Tibial nerve (tissue), 4 donors: ENCODE results near the gene SLC5A12. TPM values are rescaled to one million over a fixed set of nuclear protein-coding genes. Genes with fewer than 3 reads are reported as not detected.
A peak's percentile ranks its signal among the peaks of the same experiment; 100 is the strongest.

Experiments
- DNase-seq, 2 donors: peaks; one replicate each; pipeline ENCODE4 v3.0.0-alpha.2; 2019; ENCODE audit warnings: low spot score in 2 of 2
- H3K27ac ChIP-seq, 4 donors: fragments of 200-600 bp; sonication (generic) in 3 of 4; one replicate each; pipeline ENCODE4 v1.5.1; 2017 to 2019; ENCODE audit warnings: mild to moderate bottlenecking in 1 of 4
- H3K27me3 ChIP-seq, 2 donors: fragments of 200-600 bp; sonication (generic) in 1 of 2; one replicate each; pipeline versions ENCODE4 v1.5.1 to v1.6.0; 2017 to 2019
- H3K36me3 ChIP-seq, 3 donors: fragments of 200-600 bp; sonication (generic); one replicate each; pipeline ENCODE4 v1.5.1; 2018 to 2019
- H3K4me1 ChIP-seq, 4 donors: fragments of 200-600 bp; sonication (generic) in 3 of 4; one replicate each; pipeline ENCODE4 v1.5.1; 2017 to 2019
- H3K4me3 ChIP-seq, 4 donors: fragments of 200-600 bp; sonication (generic) in 3 of 4; one replicate each; pipeline ENCODE4 v1.5.1; 2017 to 2019; ENCODE audit warnings: mild to moderate bottlenecking in 1 of 4, moderate library complexity in 1 of 4
- H3K9me3 ChIP-seq, 4 donors: fragments of 200-600 bp; sonication (generic) in 3 of 4; one replicate each; pipeline ENCODE4 v1.5.1; 2017 to 2019
- CTCF ChIP-seq, 5 experiments: fragments of 200-600 bp in 3 of 5; fragments of 450-650 bp in 2 of 5; sonication (generic) in 3 of 5; IDR thresholded peaks; one replicate each; pipeline ENCODE4 v1.5.1; 2016 to 2019; ENCODE audit warnings: antibody characterized with exemption in 5 of 5, mild to moderate bottlenecking in 3 of 5, moderate library complexity in 2 of 5
- EP300 ChIP-seq, 2 donors: sonication (generic); formaldehyde crosslinking; IDR thresholded peaks; one replicate each; pipeline ENCODE4 v1.6.1; 2017; ENCODE audit warnings: antibody characterized with exemption in 2 of 2, mild to moderate bottlenecking in 1 of 2
- POLR2A ChIP-seq, 2 donors: fragments of 450-650 bp; IDR thresholded peaks; one replicate each; pipeline ENCODE4 v1.6.1; 2017; ENCODE audit warnings: antibody characterized with exemption in 2 of 2, mild to moderate bottlenecking in 2 of 2, moderate library complexity in 2 of 2
- WGBS, 2 donors: methylation state at CpG; one replicate each; pipeline ENCODE4 v1.1.5; 2018; 5-methylcytosine and 5-hydroxymethylcytosine counted together
- total RNA-seq, 4 donors: library from RNA; depleted of rRNA; stranded (reverse); fragments of >200 nt; gene quantifications; one replicate each; pipeline ENCODE4 v1.1.0, GENCODE V29; 2016

Gene SLC5A12
- total RNA-seq, 4 donors from 2014 or later: under 0.01 to 0.90 (median 0.53) TPM

DNA sequence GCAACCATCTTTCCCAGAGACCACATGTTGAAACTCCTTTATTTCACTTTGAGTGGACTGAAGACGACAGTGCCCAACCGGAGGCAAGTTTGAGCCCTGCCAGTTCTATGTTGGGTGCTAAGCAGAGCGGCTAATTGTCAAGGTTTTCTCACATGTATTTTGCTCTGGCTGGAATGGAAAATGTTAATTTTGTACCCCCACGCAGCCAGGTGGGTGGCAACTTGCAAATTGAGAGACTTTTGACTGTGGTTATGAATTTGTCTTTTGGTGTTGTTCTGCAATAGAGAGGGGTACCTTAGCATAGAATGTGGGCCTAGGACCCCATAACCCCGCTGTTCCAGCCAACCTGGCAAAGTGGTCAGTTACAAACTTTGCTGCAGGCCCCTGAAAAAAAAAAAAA, 42.5 kb upstream of the SLC5A12 start:
- Histone ChIP-seq H3K9me3 (no peaks in the 10 kb centered on the region), H3K27ac (no peak overlapping the region), H3K36me3 (no peaks in the 10 kb centered on the region), H3K27me3 (no peaks in the 10 kb centered on the region), H3K4me1 (no peaks in the 10 kb centered on the region), H3K4me3 (no peak overlapping the region)
- 82 to 89% methylated on average over 5 of the region's 5 CpGs for WGBS, 2 donors
- no peak for TF ChIP-seq POLR2A (IDR thresholded peaks at IDR 0.05)
- TF ChIP-seq EP300 (IDR thresholded peaks at IDR 0.05): no peak
- no peak for TF ChIP-seq CTCF (IDR thresholded peaks at IDR 0.05)
- no peak for DNase-seq

GRCh38 chr11:26762089-26762488, 40.2 kb upstream of the SLC5A12 start:
- H3K4me1 ChIP-seq: no peaks in the 10 kb centered on the region
- no peaks in the 10 kb centered on the region for H3K9me3 ChIP-seq
- no peak overlapping the region for H3K27ac ChIP-seq
- H3K27me3 ChIP-seq: no peaks in the 10 kb centered on the region
- TF ChIP-seq CTCF (IDR thresholded peaks at IDR 0.05) (no peak), POLR2A (IDR thresholded peaks at IDR 0.05) (no peak), EP300 (IDR thresholded peaks at IDR 0.05) (no peak)
- H3K36me3 ChIP-seq: no peaks in the 10 kb centered on the region
- DNase-seq: no peak
- WGBS, 2 donors: 80 to 86% methylated on average over 5 of the region's 5 CpGs
- no peak overlapping the region for H3K4me3 ChIP-seq

DNA sequence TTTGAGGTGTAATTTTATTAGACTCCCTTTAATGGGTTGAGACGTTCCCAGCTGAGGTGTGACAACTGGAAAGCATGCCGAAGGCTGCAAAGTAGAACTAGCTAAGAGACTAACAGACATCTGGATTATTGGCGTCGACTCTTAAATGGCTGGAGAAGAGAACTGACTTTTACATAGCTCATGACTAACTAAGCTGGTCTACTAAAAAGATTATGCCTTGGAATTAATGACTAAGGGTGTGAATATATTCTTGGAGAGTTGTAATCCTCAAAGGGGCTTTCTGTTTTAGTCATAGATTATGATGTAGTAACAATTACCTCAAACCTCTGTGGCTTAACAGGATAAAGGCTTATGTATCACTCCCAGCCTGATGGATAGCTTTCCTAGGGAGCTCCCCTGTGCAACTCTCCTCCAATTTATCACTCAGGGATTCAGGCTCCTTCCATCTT, 39.5 kb upstream of the SLC5A12 start:
- no peaks in the 10 kb centered on the region for H3K4me1 ChIP-seq
- no peak for DNase-seq
- no peak overlapping the region for H3K27ac ChIP-seq
- no peaks in the 10 kb centered on the region for H3K36me3 ChIP-seq
- no peaks in the 10 kb centered on the region for H3K27me3 ChIP-seq
- H3K9me3 ChIP-seq: no peaks in the 10 kb centered on the region
- 81 to 83% methylated on average over 4 of the region's 4 CpGs for WGBS, 2 donors
- H3K4me3 ChIP-seq: no peak overlapping the region
- no peak for TF ChIP-seq POLR2A (IDR thresholded peaks at IDR 0.05)
- TF ChIP-seq EP300 (IDR thresholded peaks at IDR 0.05): no peak
- no peak for TF ChIP-seq CTCF (IDR thresholded peaks at IDR 0.05)

DNA sequence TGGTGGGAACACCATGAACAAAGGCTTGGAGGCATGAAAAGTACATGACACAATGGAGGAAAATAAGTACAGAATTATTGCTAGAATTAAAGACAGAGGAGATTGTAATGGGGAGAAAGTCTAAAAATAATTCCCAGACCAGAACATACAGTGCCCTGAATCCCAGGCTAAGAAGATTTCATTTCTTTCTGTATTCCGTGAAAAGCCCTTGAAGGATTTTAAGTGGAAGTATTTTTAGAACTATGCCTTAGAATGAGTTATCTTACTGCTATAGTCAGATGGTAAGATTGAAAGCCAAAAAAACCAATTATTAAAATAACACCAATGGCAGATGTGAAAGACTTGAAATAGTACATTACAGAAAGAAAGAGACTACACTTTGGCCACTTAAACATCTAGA, 36.1 kb upstream of the SLC5A12 start:
- 72 to 84% methylated on average over 1 of the region's 1 CpG for WGBS, 2 donors
- TF ChIP-seq EP300 (IDR thresholded peaks at IDR 0.05) (no peak), POLR2A (IDR thresholded peaks at IDR 0.05) (no peak), CTCF (IDR thresholded peaks at IDR 0.05) (no peak)
- Histone ChIP-seq H3K9me3 (no peaks in the 10 kb centered on the region), H3K4me3 (no peak overlapping the region), H3K27ac (peak overlapping the region in 1 of 4 donors; percentile 0), H3K27me3 (no peaks in the 10 kb centered on the region), H3K36me3 (no peaks in the 10 kb centered on the region), H3K4me1 (peaks cover 0 to 21% (median 6%) of the 10 kb centered on the region in 4 donors)
- DNase-seq: no peak

DNA sequence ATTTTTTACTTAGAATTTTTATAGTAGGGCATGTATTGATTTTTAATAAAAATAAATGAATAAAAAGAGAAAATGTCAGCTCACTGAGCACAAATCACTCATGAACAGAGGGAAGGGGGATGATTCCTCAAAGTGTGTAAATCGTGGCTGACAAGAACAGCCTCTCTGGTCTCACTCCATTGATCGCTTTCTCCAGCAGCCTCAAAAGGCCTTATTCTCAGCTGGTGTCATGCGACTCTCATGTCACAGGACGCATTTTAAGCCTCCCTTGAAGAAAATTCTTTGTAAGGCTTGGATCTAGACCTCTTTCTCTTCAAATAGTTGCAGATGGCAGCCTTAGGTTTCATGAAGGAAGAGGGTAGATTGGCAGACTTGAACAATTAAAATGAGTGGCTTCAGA, 33.9 kb upstream of the SLC5A12 start:
- Histone ChIP-seq H3K4me3 (no peak overlapping the region), H3K27me3 (no peaks in the 10 kb centered on the region), H3K4me1 (peaks cover 0 to 27% (median 6%) of the 10 kb centered on the region in 4 donors), H3K9me3 (no peaks in the 10 kb centered on the region), H3K36me3 (no peaks in the 10 kb centered on the region), H3K27ac (peak overlapping the region in 1 of 4 donors; percentile 83)
- 82 to 84% methylated on average over 4 of the region's 4 CpGs for WGBS, 2 donors
- DNase-seq: no peak
- no peak for TF ChIP-seq CTCF (IDR thresholded peaks at IDR 0.05)
- TF ChIP-seq POLR2A (IDR thresholded peaks at IDR 0.05): no peak
- TF ChIP-seq EP300 (IDR thresholded peaks at IDR 0.05): no peak
